Type B pancreatic cell (in vitro differentiated cells): ENCODE results near the gene CEP63. TPM values are rescaled to one million over a fixed set of nuclear protein-coding genes. Genes with fewer than 3 reads are reported as not detected.

Experiments used
- DNase-seq: peaks from one replicate; pipeline ENCODE4 v3.0.0; 2021; ENCODE audit warnings: mixed read lengths; ENCODE audit not compliant: unreplicated experiment; ENCODE audit errors: extremely low spot score
- H3K27ac Mint-ChIP-seq: 2 replicates; pipeline ENCODE4 v1.8.0; 2021; ENCODE audit warnings: mild to moderate bottlenecking, mixed read lengths
- H3K27me3 Mint-ChIP-seq: 2 replicates; pipeline ENCODE4 v1.8.0; 2021; ENCODE audit warnings: mixed read lengths
- H3K36me3 Mint-ChIP-seq: 2 replicates; pipeline ENCODE4 v1.8.0; 2021; ENCODE audit warnings: mixed read lengths
- H3K4me1 Mint-ChIP-seq: one replicate; pipeline ENCODE4 v1.8.0; 2021; ENCODE audit warnings: mixed read lengths; ENCODE audit not compliant: unreplicated experiment
- H3K4me3 Mint-ChIP-seq: 2 replicates; pipeline ENCODE4 v1.8.0; 2021; ENCODE audit warnings: mild to moderate bottlenecking, mixed read lengths
- H3K9me3 Mint-ChIP-seq: 2 replicates; pipeline ENCODE4 v1.8.0; 2021; ENCODE audit warnings: mixed read lengths
- total RNA-seq: library from RNA; stranded (reverse); gene quantifications from 2 replicates; pipeline ENCODE4 v1.2.1, GENCODE V29; 2021; ENCODE audit warnings: low replicate concordance
- TF ChIP-seq, protein P1 (sequence below): fragments of 200-600 bp; sonication (generic); conservative IDR thresholded peaks from 2 replicates; pipeline ENCODE4 v1.5.0; 2021; ENCODE audit warnings: antibody characterized with exemption, mild to moderate bottlenecking

Gene CEP63
- total RNA-seq, 1 donor from 2014 or later, result 22.8 TPM

DNA sequence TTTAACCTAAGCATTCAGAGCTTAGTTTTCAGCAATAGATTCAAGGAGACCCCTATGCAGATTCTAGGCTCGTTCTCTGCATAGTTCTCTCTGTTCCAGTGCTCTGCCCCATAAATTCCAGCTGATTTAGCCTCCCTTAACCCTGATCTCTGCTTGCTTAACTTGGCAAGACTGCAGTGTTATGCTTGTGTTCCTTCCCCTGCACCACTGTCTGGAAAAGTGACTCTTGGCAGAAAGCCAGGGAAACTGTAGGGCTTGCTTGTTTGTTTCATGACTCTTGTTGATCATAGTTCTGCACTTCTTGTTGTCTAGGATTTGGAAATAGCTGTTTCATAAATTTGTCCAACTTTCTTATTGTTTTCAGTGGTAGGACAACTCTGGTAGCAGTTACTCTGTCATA, 40.2 kb upstream of the CEP63 start:
- H3K4me3 Mint-ChIP-seq, result no peak overlapping the region
- H3K36me3 Mint-ChIP-seq, result no peaks in the 10 kb centered on the region
- peaks cover 13% of the 10 kb centered on the region for H3K4me1 Mint-ChIP-seq
- no peak overlapping the region for H3K27ac Mint-ChIP-seq
- no peaks in the 10 kb centered on the region for H3K27me3 Mint-ChIP-seq
- DNase-seq, result no peak
- H3K9me3 Mint-ChIP-seq, result peaks cover 15% of the 10 kb centered on the region
- TF ChIP-seq, protein P1, sequence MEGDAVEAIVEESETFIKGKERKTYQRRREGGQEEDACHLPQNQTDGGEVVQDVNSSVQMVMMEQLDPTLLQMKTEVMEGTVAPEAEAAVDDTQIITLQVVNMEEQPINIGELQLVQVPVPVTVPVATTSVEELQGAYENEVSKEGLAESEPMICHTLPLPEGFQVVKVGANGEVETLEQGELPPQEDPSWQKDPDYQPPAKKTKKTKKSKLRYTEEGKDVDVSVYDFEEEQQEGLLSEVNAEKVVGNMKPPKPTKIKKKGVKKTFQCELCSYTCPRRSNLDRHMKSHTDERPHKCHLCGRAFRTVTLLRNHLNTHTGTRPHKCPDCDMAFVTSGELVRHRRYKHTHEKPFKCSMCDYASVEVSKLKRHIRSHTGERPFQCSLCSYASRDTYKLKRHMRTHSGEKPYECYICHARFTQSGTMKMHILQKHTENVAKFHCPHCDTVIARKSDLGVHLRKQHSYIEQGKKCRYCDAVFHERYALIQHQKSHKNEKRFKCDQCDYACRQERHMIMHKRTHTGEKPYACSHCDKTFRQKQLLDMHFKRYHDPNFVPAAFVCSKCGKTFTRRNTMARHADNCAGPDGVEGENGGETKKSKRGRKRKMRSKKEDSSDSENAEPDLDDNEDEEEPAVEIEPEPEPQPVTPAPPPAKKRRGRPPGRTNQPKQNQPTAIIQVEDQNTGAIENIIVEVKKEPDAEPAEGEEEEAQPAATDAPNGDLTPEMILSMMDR, result no peak

DNA sequence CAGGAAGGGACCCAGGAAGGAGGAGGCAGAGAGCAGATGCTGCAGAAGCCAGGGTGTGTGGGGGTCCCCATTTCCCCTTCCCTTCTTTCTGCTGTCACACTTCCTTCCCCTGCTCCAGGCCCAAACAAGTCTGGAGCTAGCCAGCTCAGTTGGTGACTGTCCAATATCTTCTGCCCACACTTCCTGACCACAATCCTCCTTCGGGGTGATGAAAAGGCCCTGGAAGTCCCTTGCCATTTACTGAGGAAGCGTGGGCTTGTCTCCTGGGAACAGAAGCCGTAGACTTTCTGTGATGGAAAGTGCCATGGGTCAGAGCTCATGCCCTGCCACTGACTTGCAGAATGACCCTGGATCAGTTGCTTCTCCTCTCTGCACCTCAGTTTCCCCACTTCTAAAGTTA, 39.1 kb upstream of the CEP63 start:
- Mint-ChIP-seq H3K9me3 (peaks cover 9% of the 10 kb centered on the region), H3K27ac (no peak overlapping the region), H3K4me3 (no peak overlapping the region), H3K36me3 (no peaks in the 10 kb centered on the region), H3K4me1 (peaks cover 13% of the 10 kb centered on the region), H3K27me3 (no peaks in the 10 kb centered on the region)
- DNase-seq, result no peak
- TF ChIP-seq, protein P1, result no peak

DNA sequence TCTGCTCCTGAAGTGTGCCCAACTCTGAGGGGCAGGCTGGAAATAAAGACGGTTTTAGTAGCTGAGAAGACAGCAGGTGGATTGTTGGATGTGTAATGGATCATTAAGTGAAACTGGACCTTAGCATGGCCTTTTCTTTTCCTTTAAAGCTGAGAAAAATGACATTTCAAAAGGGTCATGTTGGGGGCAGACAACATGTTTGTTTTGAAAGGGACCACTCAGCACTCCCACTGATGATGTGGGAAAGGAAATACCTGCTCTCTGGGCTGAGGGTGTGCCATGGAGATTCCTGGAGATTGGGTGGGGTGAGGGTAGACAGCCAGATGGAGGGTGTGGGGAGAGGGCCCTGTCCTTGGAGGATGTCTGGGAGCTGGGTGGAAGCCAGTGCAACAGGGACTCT, 38.5 kb upstream of the CEP63 start:
- TF ChIP-seq, protein P1, result no peak
- no peaks in the 10 kb centered on the region for H3K36me3 Mint-ChIP-seq
- DNase-seq, result no peak
- peaks cover 13% of the 10 kb centered on the region for H3K4me1 Mint-ChIP-seq
- no peak overlapping the region for H3K4me3 Mint-ChIP-seq
- no peaks in the 10 kb centered on the region for H3K27me3 Mint-ChIP-seq
- peak overlapping the region; percentile 25 for H3K27ac Mint-ChIP-seq
- H3K9me3 Mint-ChIP-seq, result peaks cover 9% of the 10 kb centered on the region

DNA sequence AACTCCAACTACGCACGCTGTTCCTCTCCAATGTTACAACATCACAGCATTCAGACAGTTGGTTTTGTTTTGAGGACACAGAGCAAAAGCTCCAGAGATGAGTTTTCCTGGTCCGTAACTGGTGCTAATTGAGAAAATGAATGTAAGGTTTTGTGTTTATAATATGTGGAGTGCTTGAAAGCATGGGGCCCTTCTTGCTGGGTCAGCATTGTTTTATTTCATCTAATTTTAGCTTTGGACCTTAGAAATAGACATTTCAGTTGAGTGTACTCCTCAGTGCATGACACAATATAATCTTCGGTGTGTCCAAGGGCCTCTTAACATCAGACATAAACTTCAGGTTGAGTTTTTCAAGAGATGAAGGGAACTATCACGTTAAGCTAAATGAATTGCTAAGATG, 37.2 kb upstream of the CEP63 start:
- TF ChIP-seq, protein P1, result no peak
- Mint-ChIP-seq H3K27me3 (peaks cover 2% of the 10 kb centered on the region), H3K36me3 (no peaks in the 10 kb centered on the region), H3K9me3 (peaks cover 9% of the 10 kb centered on the region), H3K27ac (no peak overlapping the region), H3K4me3 (no peak overlapping the region), H3K4me1 (peaks cover 13% of the 10 kb centered on the region)
- DNase-seq, result no peak

DNA sequence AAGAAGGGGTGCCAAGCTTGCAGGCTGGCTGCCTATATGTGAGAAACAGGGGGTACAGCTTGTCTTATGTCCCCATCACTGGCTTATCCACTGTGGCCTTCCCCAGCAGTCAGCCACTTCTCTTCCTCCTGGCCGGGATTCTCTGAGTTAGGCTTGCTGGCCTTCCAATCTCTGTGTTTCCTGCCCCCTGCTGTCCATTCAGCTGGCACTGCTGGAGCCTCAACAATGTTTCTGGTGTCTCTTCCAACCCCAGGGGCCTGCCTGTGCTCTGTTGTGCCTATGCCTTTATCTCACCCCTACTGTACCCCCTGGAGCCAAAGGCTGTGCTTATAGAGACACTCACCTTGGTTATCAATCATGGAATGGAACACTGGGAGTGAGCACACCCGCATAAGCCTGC, 36.6 kb upstream of the CEP63 start:
- TF ChIP-seq, protein P1, result peak; percentile 58
- Mint-ChIP-seq H3K27me3 (peaks cover 4% of the 10 kb centered on the region), H3K27ac (no peak overlapping the region), H3K36me3 (no peaks in the 10 kb centered on the region), H3K4me3 (no peak overlapping the region), H3K9me3 (peaks cover 9% of the 10 kb centered on the region), H3K4me1 (peaks cover 13% of the 10 kb centered on the region)
- no peak for DNase-seq

DNA sequence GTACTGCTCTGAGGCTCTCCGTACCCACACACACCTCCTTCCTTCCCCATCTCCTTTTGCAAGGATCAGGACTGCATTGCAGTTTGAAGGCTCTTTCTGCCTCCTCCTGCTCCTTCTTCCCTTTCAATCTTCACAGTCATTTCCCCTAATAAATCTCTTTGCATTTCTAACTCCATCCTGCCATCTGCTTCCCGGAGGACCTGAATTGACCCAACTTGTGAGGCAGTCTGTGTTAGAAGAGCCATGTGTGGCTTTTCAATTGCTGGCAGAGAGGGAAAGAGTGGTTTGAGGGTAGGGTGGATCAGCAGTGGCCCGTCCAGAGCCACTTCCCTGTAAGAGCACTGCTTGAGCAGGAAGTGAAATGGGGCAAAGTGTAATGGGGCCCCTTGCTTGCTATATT, 35.9 kb upstream of the CEP63 start:
- TF ChIP-seq, protein P1, result no peak
- peaks cover 4% of the 10 kb centered on the region for H3K27me3 Mint-ChIP-seq
- no peak overlapping the region for H3K4me3 Mint-ChIP-seq
- no peak overlapping the region for H3K27ac Mint-ChIP-seq
- no peak for DNase-seq
- peaks cover 5% of the 10 kb centered on the region for H3K9me3 Mint-ChIP-seq
- H3K36me3 Mint-ChIP-seq, result no peaks in the 10 kb centered on the region
- peaks cover 13% of the 10 kb centered on the region for H3K4me1 Mint-ChIP-seq
